ENCODE data around the gene GLUD1.
A peak's percentile ranks its signal among the peaks of the same experiment; 100 is the strongest.
"Not testable (repeated sequence)": the region's sequence is repeated elsewhere in the genome, so short reads cannot be mapped to it uniquely, and the experiment has no call there.

GLUD1 gene

GRCh38 chr10:87101996-87102395, 7.4 kb upstream of the GLUD1 start:
- Mint-ChIP-seq H3K4me3 (no peak overlapping the region), H3K27me3 (no peaks in the 10 kb centered on the region), H3K36me3 (ENCODE audit: low read depth) (peaks cover 84% of the 10 kb centered on the region), H3K9me3 (no peaks in the 10 kb centered on the region), H3K4me1 (ENCODE audit: low read depth) (peaks cover 16% of the 10 kb centered on the region), H3K27ac (no peak overlapping the region)
- no peak for DNase-seq

GRCh38 chr10:87095236-87095945, 748 bp upstream of the GLUD1 start:
- peaks cover 42% of the 10 kb centered on the region for H3K4me1 Mint-ChIP-seq (ENCODE audit: low read depth)
- H3K27me3 Mint-ChIP-seq = no peaks in the 10 kb centered on the region
- H3K36me3 Mint-ChIP-seq (ENCODE audit: low read depth) = peaks cover 78% of the 10 kb centered on the region
- H3K9me3 Mint-ChIP-seq = no peaks in the 10 kb centered on the region
- peak overlapping the region; percentile 93 for H3K27ac Mint-ChIP-seq
- peak overlapping the region; percentile 88 for H3K4me3 Mint-ChIP-seq
- DNase-seq = peak; percentile 88

DNA sequence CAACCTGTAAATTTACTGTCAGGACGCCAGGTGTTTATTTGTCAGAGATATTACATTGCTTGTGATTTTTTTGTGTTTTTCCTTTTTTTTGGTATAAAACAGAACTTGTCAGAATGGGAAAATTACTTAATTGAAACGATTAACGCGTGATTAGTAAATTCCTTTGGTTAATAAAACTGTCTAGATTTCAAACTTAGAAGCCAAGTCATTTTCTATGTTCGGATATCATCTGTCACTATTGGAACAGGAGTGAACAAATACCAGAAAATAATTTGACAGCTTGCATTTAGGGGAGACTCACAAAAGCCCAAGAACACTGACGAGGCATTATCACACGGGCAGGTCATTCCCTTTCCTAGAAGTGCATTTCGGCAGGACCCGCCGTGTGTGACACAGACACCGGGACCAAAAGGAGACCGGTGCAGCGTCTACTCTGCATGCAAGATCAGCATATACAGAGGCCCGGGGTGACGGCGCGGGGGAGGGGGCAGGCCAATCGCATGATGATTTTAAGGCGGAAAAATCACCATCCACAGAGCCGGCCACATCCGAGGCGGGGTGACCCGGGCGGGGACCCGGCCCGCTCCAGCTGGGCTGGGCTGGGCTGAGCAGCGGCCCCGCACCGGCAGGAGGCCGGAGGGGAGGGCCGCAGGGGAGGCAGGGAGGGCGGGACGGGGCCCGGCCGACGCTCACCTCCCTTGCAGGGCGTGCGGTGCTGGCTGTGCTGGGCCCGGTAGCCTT, 841 bp downstream of the GLUD1 start:
- no peaks in the 10 kb centered on the region for H3K27me3 Mint-ChIP-seq
- peaks cover 77% of the 10 kb centered on the region for H3K36me3 Mint-ChIP-seq (ENCODE audit: low read depth)
- H3K4me3 Mint-ChIP-seq = peak overlapping the region; percentile 95
- peak overlapping the region; percentile 96 for H3K27ac Mint-ChIP-seq
- H3K9me3 Mint-ChIP-seq = no peaks in the 10 kb centered on the region
- peaks cover 51% of the 10 kb centered on the region for H3K4me1 Mint-ChIP-seq (ENCODE audit: low read depth)
- DNase-seq = peak; percentile 81

GRCh38 chr10:87092861-87093631, 1.6 kb downstream of the GLUD1 start:
- no peak for DNase-seq
- no peaks in the 10 kb centered on the region for H3K27me3 Mint-ChIP-seq
- peak overlapping the region; percentile 95 for H3K4me3 Mint-ChIP-seq
- H3K27ac Mint-ChIP-seq = peak overlapping the region; percentile 95
- peaks cover 79% of the 10 kb centered on the region for H3K36me3 Mint-ChIP-seq (ENCODE audit: low read depth)
- no peaks in the 10 kb centered on the region for H3K9me3 Mint-ChIP-seq
- peaks cover 57% of the 10 kb centered on the region for H3K4me1 Mint-ChIP-seq (ENCODE audit: low read depth)

DNA sequence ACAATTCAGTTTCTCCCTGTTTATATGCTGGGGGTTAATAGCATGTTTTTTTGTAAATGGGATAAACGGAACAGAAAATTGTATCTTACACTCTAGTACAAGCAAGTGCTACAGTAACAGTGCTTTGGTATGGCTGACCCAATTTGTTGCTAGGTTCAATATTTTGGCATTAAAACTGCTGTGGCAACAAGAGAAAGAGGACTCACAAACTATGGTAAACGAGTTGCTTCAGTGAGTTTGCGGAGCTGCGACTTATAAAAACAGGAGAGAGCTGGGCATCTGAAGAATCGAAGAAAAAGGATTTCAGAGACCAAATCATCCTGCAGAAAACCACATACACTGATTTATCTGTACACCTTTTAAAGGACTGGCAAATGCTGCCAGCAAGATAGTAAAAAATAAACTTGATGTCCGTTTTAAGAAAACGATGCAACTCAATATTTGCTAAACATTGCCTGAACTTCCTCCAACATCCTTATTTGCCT, 2.2 kb downstream of the GLUD1 start:
- DNase-seq = no peak
- Mint-ChIP-seq H3K9me3 (no peaks in the 10 kb centered on the region), H3K4me1 (ENCODE audit: low read depth) (peaks cover 61% of the 10 kb centered on the region), H3K4me3 (peak overlapping the region; percentile 95), H3K27me3 (no peaks in the 10 kb centered on the region), H3K36me3 (ENCODE audit: low read depth) (peaks cover 79% of the 10 kb centered on the region), H3K27ac (peak overlapping the region; percentile 95)

DNA sequence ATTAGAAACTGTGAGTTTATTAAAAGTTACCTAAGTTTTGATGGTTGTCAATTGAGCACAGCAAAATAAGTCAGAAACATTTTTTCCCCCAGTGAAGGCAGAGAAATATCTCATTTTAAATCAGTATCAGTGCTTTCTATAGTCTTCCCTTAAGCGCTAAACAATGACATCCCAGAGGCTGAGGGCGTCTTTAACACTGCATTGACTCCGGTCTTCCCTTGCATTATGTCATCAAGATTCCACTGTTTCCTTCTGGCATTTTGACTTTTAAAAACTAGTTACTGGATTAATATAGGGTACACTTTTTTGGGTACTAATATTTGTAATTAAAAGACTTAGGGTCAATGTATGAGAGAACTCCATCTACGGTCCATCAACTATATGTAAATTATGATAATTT, 3.9 kb downstream of the GLUD1 start:
- Mint-ChIP-seq H3K9me3 (no peaks in the 10 kb centered on the region), H3K27me3 (no peaks in the 10 kb centered on the region), H3K36me3 (ENCODE audit: low read depth) (peaks cover 83% of the 10 kb centered on the region), H3K4me3 (no peak overlapping the region), H3K4me1 (ENCODE audit: low read depth) (peaks cover 69% of the 10 kb centered on the region), H3K27ac (no peak overlapping the region)
- no peak for DNase-seq

GRCh38 chr10:87089746-87090145, 4.9 kb downstream of the GLUD1 start:
- H3K36me3 Mint-ChIP-seq (ENCODE audit: low read depth) = peaks cover 84% of the 10 kb centered on the region
- peaks cover 79% of the 10 kb centered on the region for H3K4me1 Mint-ChIP-seq (ENCODE audit: low read depth)
- no peaks in the 10 kb centered on the region for H3K27me3 Mint-ChIP-seq
- no peak overlapping the region for H3K27ac Mint-ChIP-seq
- DNase-seq = no peak
- no peaks in the 10 kb centered on the region for H3K9me3 Mint-ChIP-seq
- no peak overlapping the region for H3K4me3 Mint-ChIP-seq

DNA sequence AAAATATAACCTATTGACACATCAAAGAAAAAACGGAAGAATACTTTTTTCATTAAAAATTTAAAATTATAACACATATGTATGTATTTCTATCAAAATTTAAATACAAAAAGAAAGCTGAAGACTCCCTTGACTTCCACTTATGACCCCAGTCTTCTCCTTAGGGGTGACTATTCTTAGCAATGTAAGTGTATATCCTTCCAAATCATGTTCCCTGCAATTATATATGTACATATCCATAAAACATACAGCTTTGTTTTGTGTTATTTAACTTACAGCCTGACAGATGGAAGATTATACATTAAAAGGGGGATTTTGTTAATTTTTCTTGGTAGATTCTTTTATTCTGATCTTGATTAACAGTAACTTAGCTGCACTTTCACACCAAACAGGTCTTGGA, 9.1 kb downstream of the GLUD1 start:
- Mint-ChIP-seq H3K9me3 (no peaks in the 10 kb centered on the region), H3K4me3 (no peak overlapping the region), H3K27ac (no peak overlapping the region), H3K36me3 (ENCODE audit: low read depth) (peaks cover 73% of the 10 kb centered on the region), H3K4me1 (ENCODE audit: low read depth) (peaks cover 81% of the 10 kb centered on the region), H3K27me3 (no peaks in the 10 kb centered on the region)
- no peak for DNase-seq

GRCh38 chr10:87084291-87084782, 10.3 kb downstream of the GLUD1 start:
- Mint-ChIP-seq H3K36me3 (ENCODE audit: low read depth) (peaks cover 68% of the 10 kb centered on the region), H3K27ac (peak overlapping the region; percentile 97), H3K4me3 (peak overlapping the region; percentile 60), H3K4me1 (ENCODE audit: low read depth) (peaks cover 72% of the 10 kb centered on the region)
- H3K9me3 Mint-ChIP-seq, H3K27me3 Mint-ChIP-seq, DNase-seq: not testable (repeated sequence)

DNA sequence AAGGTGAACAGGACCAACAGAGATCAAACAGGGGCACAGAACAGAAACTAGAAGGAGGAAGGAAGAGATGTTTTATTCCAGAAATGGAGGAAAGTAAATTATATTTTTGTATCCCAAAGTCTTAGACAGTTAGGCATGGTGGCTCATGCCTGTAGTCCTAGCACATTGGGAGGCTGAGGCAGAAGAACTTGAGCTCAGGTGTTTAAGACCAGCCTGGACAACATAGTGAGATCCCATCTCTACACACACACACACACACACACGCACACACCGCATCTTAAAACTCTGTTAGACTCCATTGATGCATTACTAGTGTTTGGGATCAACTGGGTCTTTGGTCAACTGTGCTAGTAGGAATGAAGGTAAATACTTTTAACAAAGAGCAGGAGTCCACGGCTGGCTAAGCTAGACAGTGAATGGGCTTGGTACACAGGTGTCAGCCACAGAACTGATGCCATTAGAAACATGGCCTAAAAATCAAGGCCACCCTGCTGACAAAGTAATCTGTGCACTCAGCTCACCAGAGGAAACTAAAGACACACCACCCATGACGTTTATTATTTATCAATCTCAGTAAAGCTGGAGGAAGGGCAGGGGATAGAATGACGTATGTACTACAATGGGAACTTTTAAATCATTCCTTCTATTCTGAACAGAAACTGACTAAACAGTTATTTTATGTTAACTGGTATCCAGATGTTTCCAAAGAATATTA, 10.9 kb downstream of the GLUD1 start:
- H3K4me3 Mint-ChIP-seq = peak overlapping the region; percentile 60
- not testable (repeated sequence) for DNase-seq, H3K9me3 Mint-ChIP-seq

DNA sequence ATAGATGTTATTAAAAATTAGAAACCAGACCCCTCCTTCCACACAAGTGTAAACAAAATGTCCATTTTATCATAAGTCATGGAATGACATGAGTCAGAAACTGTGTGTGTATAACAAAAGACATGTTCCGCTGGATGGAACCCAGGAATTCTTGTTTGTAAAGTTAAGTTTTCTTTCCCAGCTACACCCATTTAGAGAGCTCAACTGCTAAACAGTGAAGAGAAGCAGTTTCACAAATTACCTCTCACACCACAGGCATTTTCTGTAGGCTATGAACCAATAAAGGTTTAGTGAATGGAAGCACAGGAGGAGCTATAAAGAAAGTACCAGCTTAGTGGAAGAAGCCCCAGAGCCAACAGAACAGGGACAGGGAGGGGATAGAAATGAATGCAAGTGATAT, 12.4 kb downstream of the GLUD1 start:
- H3K9me3 Mint-ChIP-seq, DNase-seq, H3K27me3 Mint-ChIP-seq: not testable (repeated sequence)
- H3K27ac Mint-ChIP-seq = peak overlapping the region; percentile 97
- H3K36me3 Mint-ChIP-seq (ENCODE audit: low read depth) = peaks cover 61% of the 10 kb centered on the region
- H3K4me3 Mint-ChIP-seq = peak overlapping the region; percentile 25
- H3K4me1 Mint-ChIP-seq (ENCODE audit: low read depth) = peaks cover 63% of the 10 kb centered on the region

More for the DNA sequence above, 10.9 kb downstream of the GLUD1 start:
- not testable (repeated sequence) for H3K27me3 Mint-ChIP-seq
- Mint-ChIP-seq H3K4me1 (ENCODE audit: low read depth) (peaks cover 66% of the 10 kb centered on the region), H3K27ac (peak overlapping the region; percentile 97), H3K36me3 (ENCODE audit: low read depth) (peaks cover 65% of the 10 kb centered on the region)

- not testable (repeated sequence) for H3K9me3 Mint-ChIP-seq, H3K4me3 Mint-ChIP-seq, DNase-seq, H3K27me3 Mint-ChIP-seq, H3K27ac Mint-ChIP-seq
- Mint-ChIP-seq H3K36me3 (ENCODE audit: low read depth) (peaks cover 60% of the 10 kb centered on the region), H3K4me1 (ENCODE audit: low read depth) (peaks cover 60% of the 10 kb centered on the region)
Observed at GRCh38 chr10:87081574-87081973, 13.1 kb downstream of the GLUD1 start.

GRCh38 chr10:87080621-87081020, 14.0 kb downstream of the GLUD1 start:
- H3K36me3 Mint-ChIP-seq (ENCODE audit: low read depth) = peaks cover 62% of the 10 kb centered on the region
- DNase-seq, H3K9me3 Mint-ChIP-seq, H3K27me3 Mint-ChIP-seq, H3K27ac Mint-ChIP-seq, H3K4me3 Mint-ChIP-seq: not testable (repeated sequence)
- H3K4me1 Mint-ChIP-seq (ENCODE audit: low read depth) = peaks cover 56% of the 10 kb centered on the region
